GM21526 (cell line): Measurements from ENCODE around the gene PCDHA5.
"Not testable (repeated sequence)": the region's sequence is repeated elsewhere in the genome, so short reads cannot be mapped to it uniquely, and the experiment has no call there.

Source experiments
- ATAC-seq: cut with Tn5 transposase; IDR thresholded peaks from one replicate; pipeline ENCODE4 v1.9.1; 2021; ENCODE audit warnings: moderate library complexity; ENCODE audit not compliant: unreplicated experiment, low FRiP score

PCDHA5 gene

GRCh38 chr5:140821375-140822280 is at the start of gene PCDHA5:
PCDHA5 (plus strand) TSS chr5:140821613.
- no peak for ATAC-seq

- ATAC-seq: no peak
Measured at GRCh38 chr5:140780512-140780911, 40.9 kb upstream of the PCDHA5 start.

GRCh38 chr5:140785905-140786686 is 35.3 kb upstream of the PCDHA5 start, which contains the start of gene PCDHA1:
PCDHA1 (plus strand) TSS chr5:140786140.
- ATAC-seq: no peak

GRCh38 chr5:140787422-140787821 is 34.0 kb upstream of the PCDHA5 start:
- ATAC-seq: not testable (repeated sequence)

GRCh38 chr5:140787849-140788504 is 33.4 kb upstream of the PCDHA5 start:
- ATAC-seq: not testable (repeated sequence)

- no peak for ATAC-seq
Measured at GRCh38 chr5:140791089-140791488, 30.3 kb upstream of the PCDHA5 start.

GRCh38 chr5:140794595-140795258 is 26.7 kb upstream of the PCDHA5 start, which contains the start of gene PCDHA2:
PCDHA2 (plus strand) TSS chr5:140794852.
- ATAC-seq: no peak

- ATAC-seq: no peak
Measured at GRCh38 chr5:140795259-140795641, 26.2 kb upstream of the PCDHA5 start.

GRCh38 chr5:140796072-140796717 is 25.2 kb upstream of the PCDHA5 start:
- ATAC-seq: not testable (repeated sequence)

GRCh38 chr5:140796718-140797095 is 24.7 kb upstream of the PCDHA5 start:
- no peak for ATAC-seq

GRCh38 chr5:140800816-140801493 is 20.5 kb upstream of the PCDHA5 start, which contains the start of gene PCDHA3:
PCDHA3 (plus strand) TSS chr5:140801057.
- ATAC-seq: no peak

GRCh38 chr5:140801494-140801841 is 19.9 kb upstream of the PCDHA5 start:
- no peak for ATAC-seq

GRCh38 chr5:140802381-140802780 is 19.0 kb upstream of the PCDHA5 start:
- ATAC-seq: not testable (repeated sequence)

GRCh38 chr5:140802781-140803271 is 18.6 kb upstream of the PCDHA5 start:
- no peak for ATAC-seq

- no peak for ATAC-seq
Measured at GRCh38 chr5:140806834-140807775, 14.3 kb upstream of the PCDHA5 start, which contains the start of gene PCDHA4. PCDHA4 (plus strand) TSS chr5:140807068.

- not testable (repeated sequence) for ATAC-seq
Measured at GRCh38 chr5:140808241-140808888, 13.0 kb upstream of the PCDHA5 start.

GRCh38 chr5:140808889-140809291 is 12.5 kb upstream of the PCDHA5 start:
- ATAC-seq: no peak

GRCh38 chr5:140822281-140822629 is 842 bp downstream of the PCDHA5 start:
- ATAC-seq: no peak
